RPMI8226 (cell line): ENCODE measurements around the gene KCMF1.

Experiments used
- DNase-seq: peaks from one replicate; pipeline ENCODE4 v3.0.0-alpha.2; 2015

The KCMF1 gene

GRCh38 chr2:85032621-85033020 lies 61.7 kb downstream of the KCMF1 start:
- DNase-seq, result no peak

GRCh38 chr2:85033388-85033787 lies 62.4 kb downstream of the KCMF1 start:
- no peak for DNase-seq

GRCh38 chr2:85034158-85034557 lies 63.2 kb downstream of the KCMF1 start:
- DNase-seq, result no peak

GRCh38 chr2:85037622-85038021 lies 66.7 kb downstream of the KCMF1 start:
- DNase-seq, result no peak

- no peak for DNase-seq
These were observed 71.4 kb downstream of the KCMF1 start for GRCh38 chr2:85042330-85042729.

GRCh38 chr2:85048534-85048933 lies 77.6 kb downstream of the KCMF1 start:
- DNase-seq, result no peak

- DNase-seq, result no peak
These were observed 78.3 kb downstream of the KCMF1 start for GRCh38 chr2:85049236-85049635.

GRCh38 chr2:85053802-85054201 lies 82.8 kb downstream of the KCMF1 start:
- DNase-seq, result no peak

- no peak for DNase-seq
These were observed 86.4 kb downstream of the KCMF1 start for GRCh38 chr2:85057226-85057962.

GRCh38 chr2:85061896-85062295 lies 90.9 kb downstream of the KCMF1 start:
- no peak for DNase-seq

- no peak for DNase-seq
These were observed 91.6 kb downstream of the KCMF1 start for GRCh38 chr2:85062565-85062964.

GRCh38 chr2:85063981-85064599 lies 93.1 kb downstream of the KCMF1 start:
- DNase-seq, result no peak

GRCh38 chr2:85064927-85065577 lies 94.1 kb downstream of the KCMF1 start:
- no peak for DNase-seq

- no peak for DNase-seq
These were observed 95.2 kb downstream of the KCMF1 start for GRCh38 chr2:85066006-85066740.

- peak; percentile 67 for DNase-seq
These were observed 96.0 kb downstream of the KCMF1 start for GRCh38 chr2:85066874-85067351.

GRCh38 chr2:85071096-85071495 lies 100.1 kb downstream of the KCMF1 start:
- DNase-seq, result no peak

GRCh38 chr2:85073033-85073432 lies 102.1 kb downstream of the KCMF1 start:
- no peak for DNase-seq

GRCh38 chr2:85076618-85077274 lies 105.8 kb downstream of the KCMF1 start:
- peak; percentile 63 for DNase-seq

GRCh38 chr2:85077859-85078419 lies 107.0 kb downstream of the KCMF1 start:
- DNase-seq, result no peak

GRCh38 chr2:85078536-85078935 lies 107.6 kb downstream of the KCMF1 start:
- DNase-seq, result peak; percentile 87

GRCh38 chr2:85083092-85083491 lies 112.1 kb downstream of the KCMF1 start:
- DNase-seq, result no peak

- no peak for DNase-seq
These were observed 114.6 kb downstream of the KCMF1 start for GRCh38 chr2:85085563-85085962.
